GM21528 (cell line): ENCODE data around the gene INTS11.
"Not testable (repeated sequence)": the region's sequence is repeated elsewhere in the genome, so short reads cannot be mapped to it uniquely, and the experiment has no call there.

Source experiments
- ATAC-seq: cut with Tn5 transposase; IDR thresholded peaks from one replicate; pipeline ENCODE4 v1.9.1; 2021; ENCODE audit warnings: mild to moderate bottlenecking, moderate library complexity; ENCODE audit not compliant: unreplicated experiment, low FRiP score

The INTS11 gene

DNA sequence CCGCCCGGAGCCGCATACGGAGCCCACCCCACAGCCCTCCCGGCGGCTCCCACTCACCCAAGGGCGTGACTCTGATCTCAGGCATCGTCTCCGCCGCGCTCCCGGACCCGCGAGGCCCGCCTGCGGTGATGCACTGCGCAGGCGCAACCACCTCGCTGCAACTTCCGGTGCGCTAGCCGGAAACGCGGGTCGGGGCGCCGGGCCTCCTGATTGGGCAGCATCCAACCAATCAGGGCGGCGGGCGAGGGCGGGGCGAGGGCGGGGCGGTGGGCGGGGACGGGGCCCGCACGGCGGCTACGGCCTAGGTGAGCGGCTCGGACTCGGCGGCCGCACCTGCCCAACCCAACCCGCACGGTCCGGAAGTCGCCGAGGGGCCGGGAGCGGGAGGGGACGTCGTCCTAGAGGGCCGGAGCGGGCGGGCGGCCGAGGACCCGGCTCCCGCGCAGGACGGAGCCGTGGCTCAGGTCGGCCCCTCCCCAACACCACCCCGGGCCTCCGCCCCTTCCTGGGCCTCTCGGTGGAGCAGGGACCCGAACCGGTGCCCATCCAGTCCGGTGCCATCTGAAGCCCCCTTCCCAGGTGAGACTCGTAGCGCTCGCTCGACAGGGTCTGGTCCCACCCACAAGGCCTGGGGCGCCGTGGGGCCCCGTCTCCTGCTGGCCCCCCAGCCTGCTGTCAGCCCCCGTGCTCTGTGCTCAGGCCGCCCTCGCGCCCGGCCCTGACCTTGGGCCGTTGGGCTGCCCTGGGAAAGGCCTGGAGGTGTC, at the start of gene INTS11, which contains the start of gene CPTP:
Gene INTS11 (minus strand): TSS at position 137 of the 764 bp plus-strand sequence. CDS start 52 bp downstream, at position 85.
Gene CPTP (plus strand): TSS at position 279 of the 764 bp plus-strand sequence. CDS start 2,109 bp downstream, outside the sequence.
- ATAC-seq = peak; percentile 63

- ATAC-seq = no peak
Measured at GRCh38 chr1:1373815-1374588, 49.5 kb upstream of the INTS11 start.

DNA sequence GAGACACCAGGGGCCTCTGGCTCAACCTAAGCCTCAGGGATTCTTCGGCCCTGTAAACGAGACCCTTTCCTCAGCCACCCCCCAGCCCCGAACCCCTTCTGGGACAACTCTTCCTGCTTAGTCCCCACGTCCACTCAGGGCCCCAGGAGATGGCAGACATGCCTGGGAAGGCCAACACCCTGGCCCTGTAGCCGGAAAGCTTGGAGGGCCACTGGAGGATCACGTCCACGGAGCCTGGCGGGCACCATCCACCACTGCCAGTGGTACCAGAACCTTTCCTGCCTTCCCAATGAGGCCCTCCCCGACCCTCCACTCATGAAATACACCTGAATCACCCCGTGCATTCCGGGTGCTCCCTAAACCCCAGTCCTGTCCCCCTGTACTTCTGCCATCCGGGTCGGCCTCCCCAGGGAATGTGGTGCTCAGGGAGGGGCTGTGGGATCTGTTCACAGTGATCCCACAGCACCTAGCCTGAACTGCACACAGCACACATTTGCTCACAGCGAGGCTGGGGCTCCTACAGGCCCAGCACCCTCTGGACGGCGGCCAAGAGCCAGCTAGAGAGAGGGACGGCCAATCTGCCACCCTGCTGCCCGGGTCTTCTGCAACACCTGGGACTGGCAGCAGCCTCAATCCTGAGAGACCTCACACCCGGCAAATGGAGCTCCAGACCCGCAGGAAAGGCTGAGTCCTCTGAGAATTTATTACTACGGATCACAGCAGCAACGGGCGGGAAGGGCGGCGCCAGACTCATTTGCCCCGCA, 48.8 kb upstream of the INTS11 start:
- no peak for ATAC-seq

- ATAC-seq = no peak
Measured at GRCh38 chr1:1371746-1372711, 47.6 kb upstream of the INTS11 start.

GRCh38 chr1:1371364-1371745, 46.9 kb upstream of the INTS11 start:
- no peak for ATAC-seq

DNA sequence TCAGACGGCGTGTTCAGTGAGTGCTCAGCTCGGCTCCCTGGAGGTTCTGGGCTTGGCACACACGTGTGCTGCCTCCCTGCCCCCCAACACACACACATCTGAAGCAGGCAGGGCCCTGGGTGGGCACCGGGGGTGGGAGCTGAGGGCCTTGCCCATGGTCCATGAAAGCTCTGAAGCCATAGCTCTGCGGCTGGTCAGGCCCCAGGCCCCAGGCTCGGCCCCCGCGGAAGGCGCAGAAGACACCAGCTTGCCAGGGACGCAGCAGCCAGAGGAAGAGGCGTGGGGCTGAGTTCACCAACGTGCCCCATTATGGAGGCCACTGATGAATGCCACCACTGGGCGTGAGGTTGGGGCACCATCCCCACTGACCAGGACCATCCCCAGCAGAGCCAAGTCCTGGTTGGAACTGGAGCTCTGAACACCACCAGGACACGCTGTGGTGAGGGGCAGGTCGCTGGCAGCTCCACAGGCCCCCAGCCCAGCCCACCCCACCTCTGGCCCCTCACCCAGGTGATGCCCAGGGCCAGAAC, 46.4 kb upstream of the INTS11 start:
- ATAC-seq = no peak

DNA sequence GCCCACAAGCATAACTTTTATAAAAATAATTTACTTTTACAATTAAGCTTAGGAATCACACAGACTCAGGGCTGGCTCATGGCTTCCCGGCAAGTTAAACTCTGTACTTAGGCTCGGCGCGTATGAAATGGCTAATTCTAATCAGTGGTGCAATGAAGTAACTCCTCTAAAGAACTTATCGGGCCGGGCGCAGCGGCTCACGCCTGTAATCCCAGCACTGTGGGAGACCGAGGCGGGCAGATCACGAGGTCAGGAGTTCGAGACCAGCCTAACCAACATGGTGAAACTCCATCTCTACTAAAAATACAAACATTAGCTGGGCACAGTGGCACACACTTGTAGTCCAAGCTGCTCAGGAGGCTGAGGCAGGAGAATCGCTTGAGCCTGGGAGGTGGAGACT, 45.6 kb upstream of the INTS11 start:
- ATAC-seq = not testable (repeated sequence)

DNA sequence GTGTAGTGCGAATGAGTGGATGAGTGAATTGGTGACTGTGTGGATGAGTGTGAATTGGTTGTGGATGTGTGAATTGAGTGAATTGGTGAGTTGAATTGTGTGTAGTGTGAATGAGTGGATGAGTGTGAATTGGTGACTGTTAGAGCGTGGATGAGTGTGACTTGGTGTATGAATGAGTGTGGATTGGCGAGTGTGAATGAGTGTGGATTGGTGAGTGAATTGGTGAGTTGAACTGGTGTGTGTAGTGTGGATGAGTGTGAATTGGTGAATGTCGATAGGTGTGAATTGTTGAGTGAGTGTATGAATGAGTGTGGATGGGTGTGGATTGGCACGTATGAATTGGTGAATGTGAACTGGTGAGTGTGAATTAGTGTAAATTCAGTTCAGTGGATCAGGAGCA, 42.9 kb upstream of the INTS11 start:
- no peak for ATAC-seq

- ATAC-seq = no peak
Measured at GRCh38 chr1:1366699-1367066, 42.2 kb upstream of the INTS11 start.

DNA sequence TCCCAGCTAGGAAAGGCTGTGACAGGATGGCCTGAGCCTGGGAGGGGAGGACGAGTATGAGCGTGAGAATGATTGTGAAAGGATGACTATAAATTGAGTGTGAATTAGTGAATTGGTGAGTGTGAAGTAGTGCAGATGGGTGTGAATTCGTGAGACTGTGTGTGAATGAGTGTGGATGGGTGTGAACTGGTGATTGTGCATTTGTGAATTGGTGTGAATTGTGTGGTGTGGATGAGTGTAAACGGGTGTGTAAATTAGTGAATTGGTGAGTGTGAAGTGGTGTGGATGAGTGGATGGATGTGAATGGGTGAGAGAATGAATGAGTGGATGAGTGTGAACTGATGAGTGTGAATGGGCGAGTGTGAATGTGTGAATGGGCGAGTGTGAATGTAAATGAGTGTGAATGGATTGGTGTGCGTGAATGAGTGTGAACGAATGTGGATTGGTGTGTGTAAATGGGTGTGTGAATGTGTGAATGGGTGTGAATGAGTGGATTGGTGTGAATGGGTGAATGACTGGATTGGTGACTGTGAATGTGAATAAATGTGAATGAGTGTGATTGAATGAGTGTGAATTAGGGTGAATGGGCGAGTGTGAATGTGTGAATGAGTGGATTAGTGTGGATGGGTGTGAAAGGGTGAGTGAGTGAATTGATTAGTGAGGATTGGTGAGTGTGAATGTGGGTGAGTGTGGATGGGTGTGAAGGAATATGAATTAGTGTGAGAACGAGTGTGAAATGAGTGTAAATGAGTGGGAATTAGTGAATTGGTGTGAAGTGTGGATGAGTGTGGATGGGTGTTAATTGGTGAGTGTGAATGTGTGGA, 41.6 kb upstream of the INTS11 start:
- no peak for ATAC-seq

DNA sequence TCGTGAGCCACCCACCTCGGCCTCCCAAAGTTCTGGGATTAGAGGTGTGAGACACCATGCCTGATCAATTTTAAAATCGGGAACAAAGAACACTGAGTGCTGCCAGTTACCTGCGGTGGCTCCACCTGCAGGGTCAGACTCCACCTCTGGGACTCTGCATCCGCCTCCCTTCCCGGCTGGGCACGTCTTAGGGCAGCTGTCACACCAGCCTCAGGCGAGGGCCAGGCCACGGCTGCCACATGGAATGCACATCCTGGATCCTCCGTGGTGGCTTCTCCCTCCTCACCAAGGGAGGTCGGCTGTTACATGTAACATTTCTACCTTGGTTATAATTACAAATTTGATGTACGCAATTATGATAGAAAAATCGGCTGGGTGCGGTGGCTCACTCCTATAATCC, 39.8 kb upstream of the INTS11 start:
- ATAC-seq = no peak

DNA sequence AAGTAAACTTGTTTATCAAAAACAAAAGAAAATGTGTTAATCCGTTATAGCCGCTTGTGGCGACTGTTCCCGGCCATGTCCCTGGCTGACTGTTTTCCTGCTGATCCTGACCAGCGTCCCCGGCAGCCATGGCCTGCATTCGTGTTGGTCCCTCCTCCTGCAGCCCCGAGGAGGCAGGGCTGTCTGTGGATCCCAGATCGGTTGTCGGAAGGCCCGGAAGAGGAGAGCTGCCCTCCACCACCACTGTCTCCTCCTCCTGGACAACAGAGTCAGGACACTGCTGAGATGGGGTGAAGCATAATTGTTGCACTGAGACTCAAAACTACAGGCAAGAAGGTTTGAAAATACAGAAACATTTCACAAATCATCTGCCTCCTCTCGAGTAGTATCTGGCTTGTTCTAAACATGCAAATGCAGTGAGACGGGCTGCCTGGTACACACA, 37.5 kb upstream of the INTS11 start:
- no peak for ATAC-seq

DNA sequence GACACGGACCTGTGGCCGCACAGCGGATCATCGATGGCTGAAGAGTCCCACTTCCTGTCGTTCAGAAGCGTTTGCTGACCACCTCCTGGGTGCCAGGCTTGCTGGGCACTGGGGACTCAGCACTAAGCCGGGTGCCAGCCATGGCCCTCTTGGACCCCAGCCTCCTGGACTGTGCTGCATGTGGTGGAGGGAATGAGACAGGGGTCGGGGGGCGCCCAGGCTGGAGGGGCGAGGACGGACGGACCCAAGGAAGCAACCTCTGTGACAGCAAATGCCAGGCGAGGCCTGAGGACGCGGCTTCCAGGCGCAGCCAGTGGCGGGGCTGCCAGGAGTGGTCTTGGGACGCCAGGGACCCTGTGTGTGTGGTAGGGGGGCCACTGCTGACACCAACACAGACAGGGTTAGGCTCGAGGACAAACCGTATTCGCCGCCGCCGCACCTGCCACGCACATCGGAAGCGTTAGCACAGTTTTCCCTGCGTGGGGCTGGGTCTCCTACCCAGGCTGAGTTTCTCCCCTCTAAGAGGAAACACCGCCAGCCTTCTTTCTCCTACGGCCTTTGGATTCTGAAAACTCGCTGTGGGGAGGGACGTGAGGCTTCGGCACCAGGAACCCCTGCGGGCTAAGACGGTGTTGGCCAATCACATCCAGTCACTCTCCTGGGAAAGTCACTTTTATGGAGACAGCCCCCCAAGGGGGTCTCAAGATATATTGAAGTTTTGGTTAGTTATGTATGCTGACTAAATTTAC, 36.9 kb upstream of the INTS11 start:
- ATAC-seq = no peak

GRCh38 chr1:1360506-1361169, 36.2 kb upstream of the INTS11 start:
- no peak for ATAC-seq

DNA sequence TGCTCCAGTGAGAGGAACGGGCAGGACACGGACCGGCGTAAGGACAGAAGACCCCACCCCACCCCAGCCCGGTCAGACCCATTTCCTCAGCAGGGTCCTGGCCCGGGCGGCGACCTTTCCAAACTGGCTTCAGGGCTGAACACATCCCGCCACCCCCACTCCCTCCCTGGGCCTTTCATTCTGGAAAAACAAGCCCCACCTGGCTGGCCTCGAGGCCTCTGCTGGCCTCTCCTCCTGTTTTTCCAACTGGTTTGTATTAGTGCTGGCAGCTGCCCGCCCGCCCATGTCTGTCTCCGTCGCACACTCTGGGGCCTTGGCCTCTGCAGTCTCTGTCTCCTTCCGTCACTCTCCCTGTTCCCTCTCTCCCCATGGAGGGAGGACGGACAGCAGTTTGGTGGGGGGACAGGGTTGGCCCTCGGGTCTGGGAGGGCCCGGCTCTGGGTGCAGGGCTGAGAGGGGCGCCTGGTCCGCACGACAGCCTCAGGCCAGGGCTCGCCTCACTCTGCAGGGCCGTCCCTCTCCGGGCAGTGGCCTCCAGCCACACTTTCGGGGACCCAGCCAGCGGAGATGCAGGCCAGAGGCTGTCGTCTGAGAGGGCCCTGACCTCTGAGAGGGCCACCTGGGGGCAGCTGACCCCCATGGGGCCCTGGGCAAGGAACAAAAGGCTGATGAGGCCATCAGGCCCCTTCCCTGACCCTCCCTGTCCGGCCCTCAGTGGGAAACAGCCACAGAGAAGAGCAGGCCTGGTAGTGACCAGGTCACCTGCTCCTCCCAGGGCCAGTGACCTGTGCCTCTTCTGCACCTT, 35.4 kb upstream of the INTS11 start:
- ATAC-seq = no peak

DNA sequence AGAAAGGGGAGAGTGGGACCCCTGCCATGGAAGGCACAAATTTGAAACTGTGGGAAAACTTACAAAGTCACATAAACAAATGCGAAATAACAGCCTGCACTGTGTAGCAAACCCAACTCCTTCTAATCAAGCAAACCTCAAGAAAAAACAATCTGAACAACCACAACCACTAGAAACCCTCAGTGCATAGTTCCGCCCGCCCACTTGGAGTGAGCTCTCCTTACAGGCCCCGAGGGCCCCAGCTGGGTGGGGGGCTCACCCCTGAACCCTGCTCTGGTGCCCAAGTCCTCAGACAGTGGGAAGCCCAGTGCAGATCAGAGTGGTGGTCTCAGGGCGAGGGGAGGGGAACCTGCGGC, 34.8 kb upstream of the INTS11 start:
- ATAC-seq = no peak
